WTC11 (cell line): ENCODE results near the gene PMP22. TPM values are rescaled to one million over a fixed set of nuclear protein-coding genes. Genes with fewer than 3 reads are reported as not detected.
"Not testable (repeated sequence)": the region's sequence is repeated elsewhere in the genome, so short reads cannot be mapped to it uniquely, and the experiment has no call there.

ENCODE experiments used
- ATAC-seq: fragments of 200-7000 bp; cut with Tn5 transposase; 2 replicates; pipeline ENCODE4 v1.10.0; 2021; ENCODE audit warnings: mild to moderate bottlenecking, moderate library complexity
- CTCF ChIA-PET: fragments of 300-600 bp; sonication (Branson Sonifier 250); formaldehyde crosslinking; loops from one replicate; lab custom pipeline; 2021; ENCODE audit warnings: antibody characterized with exemption; lab: Charles Lee
- POLR2A ChIA-PET: fragments of 350-600 bp; sonication (Branson Sonifier 250); formaldehyde crosslinking; loops from one replicate; lab custom pipeline; 2021; ENCODE audit warnings: antibody characterized with exemption; lab: Charles Lee
- DNase-seq: peaks from one replicate; pipeline ENCODE4 v3.0.0; 2021; ENCODE audit warnings: low spot score
- H3K27ac Mint-ChIP-seq: 2 replicates; pipeline ENCODE4 v1.8.0; 2021; ENCODE audit warnings: mixed read lengths
- H3K27me3 Mint-ChIP-seq: 2 replicates; pipeline ENCODE4 v1.8.0; 2021; ENCODE audit warnings: low read depth, mild to moderate bottlenecking, moderate library complexity, mixed read lengths
- H3K36me3 Mint-ChIP-seq: 2 replicates; pipeline ENCODE4 v1.8.0; 2021; ENCODE audit warnings: mixed read lengths
- H3K4me1 Mint-ChIP-seq: 2 replicates; pipeline ENCODE4 v1.8.0; 2022; ENCODE audit warnings: mixed read lengths
- H3K4me3 Mint-ChIP-seq: 2 replicates; pipeline ENCODE4 v1.8.0; 2021; ENCODE audit warnings: mild to moderate bottlenecking, moderate library complexity, mixed read lengths
- H3K9me3 Mint-ChIP-seq: 2 replicates; pipeline ENCODE4 v1.8.0; 2021; ENCODE audit warnings: mixed read lengths
- ATF1 ChIP-seq: sonication (generic); formaldehyde crosslinking; IDR thresholded peaks from 2 replicates; pipeline ENCODE4 v1.8.1; 2023; ENCODE audit warnings: mild to moderate bottlenecking, moderate library complexity, missing genetic modification reagents
- ATF3 ChIP-seq: sonication (generic); formaldehyde crosslinking; conservative IDR thresholded peaks from 2 replicates; pipeline ENCODE4 v1.8.1; 2022; ENCODE audit warnings: mild to moderate bottlenecking, missing genetic modification reagents
- CREB1 ChIP-seq: sonication (generic); formaldehyde crosslinking; IDR thresholded peaks from 2 replicates; pipeline ENCODE4 v1.8.0; 2023; ENCODE audit warnings: mild to moderate bottlenecking, missing genetic modification reagents
- E2F4 ChIP-seq: sonication (generic); formaldehyde crosslinking; IDR thresholded peaks from 2 replicates; pipeline ENCODE4 v1.8.1; 2022; ENCODE audit warnings: low read depth, mild to moderate bottlenecking, moderate library complexity, missing genetic modification reagents, borderline replicate concordance
- ESRRA ChIP-seq: sonication (generic); formaldehyde crosslinking; IDR thresholded peaks from 2 replicates; pipeline ENCODE4 v1.8.1; 2022; ENCODE audit warnings: mild to moderate bottlenecking, missing genetic modification reagents, borderline replicate concordance
- FOXJ3 ChIP-seq: sonication (generic); formaldehyde crosslinking; IDR thresholded peaks from 2 replicates; pipeline ENCODE4 v1.9.0; 2021; ENCODE audit warnings: missing genetic modification reagents, mild to moderate bottlenecking, borderline replicate concordance
- HMGXB4 ChIP-seq: sonication (generic); formaldehyde crosslinking; IDR thresholded peaks from 2 replicates; pipeline ENCODE4 v1.8.1; 2023; ENCODE audit warnings: mild to moderate bottlenecking, moderate library complexity, missing genetic modification reagents
- KAT7 ChIP-seq: sonication (generic); formaldehyde crosslinking; IDR thresholded peaks from 2 replicates; pipeline ENCODE4 v1.8.1; 2023; ENCODE audit warnings: missing genetic modification reagents, mild to moderate bottlenecking, borderline replicate concordance
- MAX ChIP-seq: sonication (generic); formaldehyde crosslinking; IDR thresholded peaks from 2 replicates; pipeline ENCODE4 v1.8.0; 2022; ENCODE audit warnings: mild to moderate bottlenecking, missing genetic modification reagents
- MYBL2 ChIP-seq: sonication (generic); formaldehyde crosslinking; IDR thresholded peaks from 2 replicates; pipeline ENCODE4 v1.8.1; 2023; ENCODE audit warnings: mild to moderate bottlenecking, moderate library complexity, missing genetic modification reagents
- NFE2L1 ChIP-seq: sonication (generic); formaldehyde crosslinking; IDR thresholded peaks from 2 replicates; pipeline ENCODE4 v1.8.1; 2023; ENCODE audit warnings: missing genetic modification reagents
- NR2C2 ChIP-seq: sonication (generic); formaldehyde crosslinking; IDR thresholded peaks from 2 replicates; pipeline ENCODE4 v1.8.0; 2022; ENCODE audit warnings: mild to moderate bottlenecking, missing genetic modification reagents
- PREB ChIP-seq: sonication (generic); formaldehyde crosslinking; IDR thresholded peaks from 2 replicates; pipeline ENCODE4 v1.8.1; 2022; ENCODE audit warnings: mild to moderate bottlenecking, missing genetic modification reagents, moderate library complexity, borderline replicate concordance
- RORB ChIP-seq: fragments of 250-450 bp; sonication (Bioruptor Pico); IDR thresholded peaks from 2 replicates; pipeline ENCODE4 v1.9.0; 2021; ENCODE audit warnings: mild to moderate bottlenecking
- TCF7 ChIP-seq: sonication (generic); formaldehyde crosslinking; IDR thresholded peaks from 2 replicates; pipeline ENCODE4 v1.8.0; 2022; ENCODE audit warnings: mild to moderate bottlenecking, low read depth, missing genetic modification reagents, moderate library complexity
- TP53 ChIP-seq: sonication (generic); formaldehyde crosslinking; IDR thresholded peaks from 2 replicates; pipeline ENCODE4 v1.8.1; 2023; ENCODE audit warnings: mild to moderate bottlenecking, missing genetic modification reagents
- USF1 ChIP-seq: sonication (generic); formaldehyde crosslinking; IDR thresholded peaks from 2 replicates; pipeline ENCODE4 v1.8.0; 2022; ENCODE audit warnings: mild to moderate bottlenecking, missing genetic modification reagents
- USF2 ChIP-seq: sonication (generic); formaldehyde crosslinking; IDR thresholded peaks from 2 replicates; pipeline ENCODE4 v1.8.1; 2023; ENCODE audit warnings: mild to moderate bottlenecking, missing genetic modification reagents, moderate library complexity
- ZBTB21 ChIP-seq: sonication (generic); formaldehyde crosslinking; IDR thresholded peaks from 2 replicates; pipeline ENCODE4 v1.8.1; 2023; ENCODE audit warnings: mild to moderate bottlenecking, missing genetic modification reagents, borderline replicate concordance
- ZNF219 ChIP-seq: sonication (generic); formaldehyde crosslinking; IDR thresholded peaks from 2 replicates; pipeline ENCODE4 v1.8.0; 2023; ENCODE audit warnings: missing genetic modification reagents, mild to moderate bottlenecking, borderline replicate concordance
- ZNF396 ChIP-seq: fragments of 250-450 bp; sonication (Bioruptor Pico); IDR thresholded peaks from 2 replicates; pipeline ENCODE4 v1.8.0; 2021; ENCODE audit warnings: mild to moderate bottlenecking, moderate library complexity, borderline replicate concordance
- ZNF423 ChIP-seq: fragments of 250-450 bp; sonication (Bioruptor Pico); IDR thresholded peaks from 2 replicates; pipeline ENCODE4 v2.1.2; 2022; ENCODE audit warnings: mild to moderate bottlenecking, moderate library complexity
- ZNF425 ChIP-seq: fragments of 250-450 bp; sonication (Bioruptor Pico); conservative IDR thresholded peaks from 2 replicates; pipeline ENCODE4 v1.9.0; 2021; ENCODE audit warnings: mild to moderate bottlenecking
- ZNF671 ChIP-seq: fragments of 250-450 bp; sonication (Bioruptor Pico); IDR thresholded peaks from 2 replicates; pipeline ENCODE4 v1.8.0; 2021; ENCODE audit warnings: mild to moderate bottlenecking
- total RNA-seq: library from RNA; stranded (reverse); gene quantifications from 3 replicates; pipeline ENCODE4 v1.2.3, GENCODE V29; 2021

Gene PMP22
- total RNA-seq, 1 experiment from 2014 or later = 3.0 TPM

GRCh38 chr17:15200574-15200973 is 64.6 kb downstream of the PMP22 start:
- CTCF ChIA-PET, H3K27me3 Mint-ChIP-seq, H3K4me1 Mint-ChIP-seq, POLR2A ChIA-PET, H3K4me3 Mint-ChIP-seq, DNase-seq, ATAC-seq, H3K27ac Mint-ChIP-seq: not testable (repeated sequence)
- Mint-ChIP-seq H3K9me3 (peaks cover 52% of the 10 kb centered on the region), H3K36me3 (peaks cover 31% of the 10 kb centered on the region)

- Mint-ChIP-seq H3K36me3 (peaks cover 31% of the 10 kb centered on the region), H3K4me1 (no peaks in the 10 kb centered on the region), H3K27ac (no peak overlapping the region), H3K9me3 (peaks cover 45% of the 10 kb centered on the region), H3K27me3 (no peaks in the 10 kb centered on the region), H3K4me3 (no peak overlapping the region)
- TF ChIP-seq USF2 (no peak), RORB (no peak), FOXJ3 (CRISPR knock-in tag) (no peak), ZNF423 (CRISPR knock-in tag) (no peak), MAX (CRISPR knock-in tag) (no peak), KAT7 (CRISPR knock-in tag) (no peak), HMGXB4 (CRISPR knock-in tag) (no peak), ZNF425 (CRISPR knock-in tag) (no peak), CREB1 (CRISPR knock-in tag) (no peak), NFE2L1 (no peak), ATF3 (CRISPR knock-in tag) (no peak), PREB (CRISPR knock-in tag) (no peak), NR2C2 (CRISPR knock-in tag) (no peak)
- ATAC-seq = no peak
- DNase-seq = no peak
- POLR2A ChIA-PET = no interaction called here
- CTCF ChIA-PET = no interaction called here
Measured at GRCh38 chr17:15197229-15197628, 67.9 kb downstream of the PMP22 start.

GRCh38 chr17:15194859-15195277 is 70.3 kb downstream of the PMP22 start:
- H3K4me3 Mint-ChIP-seq = no peak overlapping the region
- H3K27me3 Mint-ChIP-seq = no peaks in the 10 kb centered on the region
- no peak overlapping the region for H3K27ac Mint-ChIP-seq
- ChIA-PET CTCF (no interaction called here), POLR2A (interaction anchor here (0.6 kb wide), 1 partner anchor 15 kb away, joined by 8 read pairs; no protein-coding TSS in a partner anchor)
- peaks cover 28% of the 10 kb centered on the region for H3K9me3 Mint-ChIP-seq
- DNase-seq = no peak
- H3K4me1 Mint-ChIP-seq = no peaks in the 10 kb centered on the region
- no peak for ATAC-seq
- H3K36me3 Mint-ChIP-seq = peaks cover 17% of the 10 kb centered on the region
- TF ChIP-seq ESRRA (CRISPR knock-in tag) (no peak), E2F4 (CRISPR knock-in tag) (no peak), ATF1 (CRISPR knock-in tag) (no peak), ZNF671 (CRISPR knock-in tag) (no peak), ZNF396 (no peak), ZNF219 (no peak), TP53 (CRISPR knock-in tag) (no peak), ZBTB21 (CRISPR knock-in tag) (no peak), MYBL2 (CRISPR knock-in tag) (no peak), USF1 (CRISPR knock-in tag) (no peak), TCF7 (CRISPR knock-in tag) (no peak)
